H1 (cell line): Measurements from ENCODE around the gene DCP1B. TPM values are rescaled to one million over a fixed set of nuclear protein-coding genes. Genes with fewer than 3 reads are reported as not detected.

Experiments used
- CTCF ChIA-PET: fragments of 300-600 bp; sonication (Branson Sonifier 250); formaldehyde crosslinking; loops from one replicate; lab custom pipeline; 2021; ENCODE audit not compliant: partially characterized antibody; lab: Charles Lee
- POLR2A ChIA-PET: fragments of 300-600 bp; sonication (Branson Sonifier 250); formaldehyde crosslinking; loops from one replicate; lab custom pipeline; 2021; ENCODE audit warnings: inconsistent platforms; ENCODE audit not compliant: partially characterized antibody; lab: Charles Lee
- DNase-seq, 2 experiments: peaks; one replicate each; pipeline versions ENCODE4 v3.0.0 to v3.0.0-alpha.2; 2010 to 2022; ENCODE audit warnings: low spot score in 2 of 2, low read depth in 1 of 2, mixed read lengths in 1 of 2
- FAIRE-seq: peaks from 2 replicates; lab custom pipeline; 2011; peaks lifted over from hg19 to GRCh38; lab: Jason Lieb, UNC
- H2AFZ ChIP-seq: 2 replicates; pipeline ENCODE4 v1.8.1; 2012; ENCODE audit warnings: low read length, inconsistent platforms
- H2AK5ac ChIP-seq: 2 replicates; pipeline ENCODE4 v1.6.1; 2013; ENCODE audit warnings: low read depth, low read length
- H2BK120ac ChIP-seq: replicated peaks from 2 replicates; pipeline ENCODE3; 2013; ENCODE audit warnings: low read depth, low read length, inconsistent platforms
- H2BK12ac ChIP-seq: 2 replicates; pipeline ENCODE4 v1.6.1; 2013; ENCODE audit warnings: low read depth, low read length
- H2BK15ac ChIP-seq: 2 replicates; pipeline ENCODE4 v1.6.1; 2013; ENCODE audit warnings: low read length
- H2BK20ac ChIP-seq: 2 replicates; pipeline ENCODE4 v1.6.1; 2013; ENCODE audit warnings: low read length
- H2BK5ac ChIP-seq: 2 replicates; pipeline ENCODE4 v1.6.1; 2013; ENCODE audit warnings: low read depth, low read length
- H3K14ac ChIP-seq: 2 replicates; pipeline ENCODE4 v1.6.1; 2013; ENCODE audit warnings: inconsistent platforms; ENCODE audit not compliant: insufficient read length
- H3K18ac ChIP-seq: 2 replicates; pipeline ENCODE4 v1.6.1; 2013; ENCODE audit warnings: low read length; ENCODE audit errors: extremely low read depth
- H3K23ac ChIP-seq: 2 replicates; pipeline ENCODE4 v1.6.1; 2013; ENCODE audit warnings: inconsistent platforms; ENCODE audit not compliant: insufficient read length
- H3K23me2 ChIP-seq: 2 replicates; pipeline ENCODE4 v1.6.1; 2013; ENCODE audit warnings: low read depth, low read length
- H3K27ac ChIP-seq: 2 replicates; pipeline ENCODE4 v1.6.1; 2011; ENCODE audit warnings: low read depth, low read length, inconsistent platforms
- H3K27me3 ChIP-seq, 4 experiments: replicated peaks in 1 of 4; 1 replicate in 1 of 4; 2 replicates in 3 of 4; pipeline versions ENCODE4 v1.6.1 to v1.8.1; 2011 to 2013; ENCODE audit warnings: low read length in 3 of 4, mild to moderate bottlenecking in 3 of 4, inconsistent platforms in 2 of 4, mixed read lengths in 2 of 4, moderate library complexity in 1 of 4; ENCODE audit not compliant: control insufficient read depth in 3 of 4, insufficient read depth in 3 of 4; ENCODE audit errors: extremely low read depth in 1 of 4
- H3K36me3 ChIP-seq, 4 experiments: 2 replicates each; pipeline versions ENCODE4 v1.6.1 to v1.8.1; 2011 to 2013; ENCODE audit warnings: mild to moderate bottlenecking in 4 of 4, low read length in 3 of 4, moderate library complexity in 2 of 4, control low read depth in 1 of 4, inconsistent platforms in 1 of 4; ENCODE audit not compliant: insufficient read depth in 4 of 4, control insufficient read depth in 2 of 4
- H3K4ac ChIP-seq: replicated peaks from 2 replicates; pipeline ENCODE3; 2013; ENCODE audit warnings: low read length, low read depth, mixed read lengths, inconsistent platforms; ENCODE audit not compliant: insufficient read length
- H3K4me1 ChIP-seq, 4 experiments: replicated peaks in 1 of 4; 1 replicate in 1 of 4; 2 replicates in 3 of 4; pipeline versions ENCODE4 v1.6.1 to v1.8.1; 2011 to 2013; ENCODE audit warnings: low read length in 3 of 4, inconsistent platforms in 2 of 4, mixed read lengths in 1 of 4; ENCODE audit not compliant: insufficient read depth in 4 of 4, control insufficient read depth in 3 of 4
- H3K4me2 ChIP-seq, 2 experiments: 2 replicates each; pipeline versions ENCODE4 v1.6.1 to v1.8.1; 2011 to 2013; ENCODE audit warnings: low read depth in 2 of 2, low read length in 2 of 2, control low read depth in 1 of 2, inconsistent platforms in 1 of 2, mild to moderate bottlenecking in 1 of 2; ENCODE audit not compliant: insufficient read depth in 1 of 2
- H3K4me3 ChIP-seq, 4 experiments: fragments of 200-600, 300-600 bp in 1 of 4; sonication (generic), shearing (Covaris generic), sonication (Bioruptor Twin) in 1 of 4; 2 replicates each; pipeline versions ENCODE4 v1.5.1 to v1.8.1; 2011 to 2016; ENCODE audit warnings: low read length in 4 of 4, low read depth in 3 of 4, control low read depth in 2 of 4, inconsistent platforms in 2 of 4, mild to moderate bottlenecking in 2 of 4, mixed read lengths in 1 of 4, moderate library complexity in 1 of 4; ENCODE audit not compliant: insufficient read depth in 2 of 4; ENCODE audit errors: extremely low read depth in 1 of 4
- H3K56ac ChIP-seq: replicated peaks from 2 replicates; pipeline ENCODE3; 2013; ENCODE audit warnings: low read depth, mild to moderate bottlenecking, mixed read lengths, low read length, inconsistent platforms; ENCODE audit not compliant: insufficient read length
- H3K79me1 ChIP-seq: 2 replicates; pipeline ENCODE4 v1.6.1; 2013; ENCODE audit warnings: low read depth, low read length, control low read depth
- H3K79me2 ChIP-seq, 2 experiments: 2 replicates each; pipeline versions ENCODE4 v1.6.1 to v1.8.1; 2012 to 2013; ENCODE audit warnings: low read length in 2 of 2, mild to moderate bottlenecking in 2 of 2, inconsistent platforms in 1 of 2; ENCODE audit not compliant: insufficient read depth in 2 of 2, control insufficient read depth in 1 of 2
- H3K9ac ChIP-seq, 4 experiments: replicated peaks in 1 of 4; 1 replicate in 1 of 4; 2 replicates in 3 of 4; pipeline versions ENCODE4 v1.6.1 to v1.8.1; 2011 to 2013; ENCODE audit warnings: low read depth in 3 of 4, low read length in 3 of 4, control low read depth in 2 of 4, mild to moderate bottlenecking in 2 of 4, moderate library complexity in 2 of 4, inconsistent platforms in 1 of 4; ENCODE audit errors: extremely low read depth in 1 of 4
- H3K9me3 ChIP-seq, 2 experiments: 2 replicates each; pipeline versions ENCODE4 v1.6.1 to v1.8.1; 2012 to 2013; ENCODE audit warnings: mild to moderate bottlenecking in 2 of 2, moderate library complexity in 2 of 2, control low read depth in 1 of 2, inconsistent platforms in 1 of 2, low read depth in 1 of 2, low read length in 1 of 2, mixed read lengths in 1 of 2; ENCODE audit not compliant: insufficient read depth in 2 of 2
- H4K20me1 ChIP-seq, 2 experiments: replicated peaks in 1 of 2; 2 replicates each; pipeline versions ENCODE3 to v1.8.1; 2011 to 2013; ENCODE audit warnings: inconsistent platforms in 2 of 2, low read length in 2 of 2, mild to moderate bottlenecking in 1 of 2; ENCODE audit not compliant: insufficient read depth in 2 of 2, control insufficient read depth in 1 of 2
- H4K5ac ChIP-seq: 2 replicates; pipeline ENCODE4 v1.6.1; 2013; ENCODE audit warnings: low read length, low read depth, mixed read lengths, inconsistent platforms; ENCODE audit not compliant: insufficient read length
- H4K8ac ChIP-seq: 2 replicates; pipeline ENCODE4 v1.8.0; 2013; ENCODE audit warnings: mild to moderate bottlenecking, moderate library complexity, low read length, inconsistent platforms; ENCODE audit not compliant: insufficient read depth; ENCODE audit errors: extremely low read depth
- H4K91ac ChIP-seq: replicated peaks from 2 replicates; pipeline ENCODE3; 2013; ENCODE audit warnings: low read length, mixed read lengths, inconsistent platforms; ENCODE audit not compliant: insufficient read length
- BRCA1 ChIP-seq: IDR thresholded peaks from 2 replicates; pipeline ENCODE4 v1.6.1; 2012; ENCODE audit warnings: low read depth, low read length, improper control_type of control experiment
- CREB1 ChIP-seq: IDR thresholded peaks from 2 replicates; pipeline ENCODE4 v1.6.1; 2012; ENCODE audit warnings: inconsistent platforms
- JUN ChIP-seq: IDR thresholded peaks from 2 replicates; pipeline ENCODE4 v1.6.1; 2011; ENCODE audit warnings: low read depth, mild to moderate bottlenecking, improper control_type of control experiment, low read length
- SP4 ChIP-seq: IDR thresholded peaks from 2 replicates; pipeline ENCODE4 v1.6.1; 2012; ENCODE audit warnings: low read length, inconsistent platforms
- SRF ChIP-seq: IDR thresholded peaks from 2 replicates; pipeline ENCODE4 v1.6.1; 2011; ENCODE audit warnings: mild to moderate bottlenecking, low read depth, low read length, moderate library complexity
- WGBS, 2 experiments: shearing (Covaris generic) in 1 of 2; methylation state at CpG; one replicate each; pipeline versions ENCODE4 v1.1.6 to v1.1.7; 2013 to 2015; ENCODE audit warnings: low lambda C conversion rate in 2 of 2, mixed read lengths in 2 of 2, inconsistent platforms in 1 of 2, low coverage in 1 of 2, missing lambda C conversion rate in 1 of 2; ENCODE audit not compliant: insufficient replicate concordance in 2 of 2, insufficient coverage in 1 of 2, insufficient read length in 1 of 2; ENCODE audit errors: extremely low coverage in 1 of 2, missing lambda C conversion rate in 1 of 2; 5-methylcytosine and 5-hydroxymethylcytosine counted together
- polyA plus RNA-seq, 7 experiments: library from polyadenylated mRNA; depleted of rRNA in 3 of 7; stranded (reverse) in 5 of 7; unstranded in 2 of 7; fragments of >200 nt in 5 of 7; fragments of 200-250 nt in 2 of 7; gene quantifications; 1 replicate in 5 of 7; 2 replicates in 1 of 7; 4 replicates in 1 of 7; pipeline versions ENCODE4 v1.2.1 to v1.2.3, GENCODE V29; 2011 to 2013; ENCODE audit warnings: missing spikeins in 2 of 7, mixed read lengths in 2 of 7
- total RNA-seq: library from RNA; stranded (reverse); fragmentation: NEBNext Ultra II Directional; extraction: Animal tissue kit (Norgen Biotek cat#: 25700); gene quantifications from 2 replicates; pipeline ENCODE4 v1.2.1, GENCODE V29; 2021

The DCP1B gene
- total and polyA plus RNA-seq, 2 of the 8 experiments (the other 6 are each of a cell fraction or from before 2014, with no cell fraction given) = 14.8 to 29.0 TPM

GRCh38 chr12:2029851-2030250 is 25.6 kb upstream of the DCP1B start:
- no peak overlapping the region for H4K5ac ChIP-seq
- CTCF ChIA-PET = interaction anchor here (1.1 kb wide), 1 partner anchor 558 kb away, joined by 3 read pairs; no protein-coding TSS in a partner anchor
- H3K27me3 ChIP-seq = peaks cover 0 to 17% (median 11%) of the 10 kb centered on the region in 4 experiments; a peak in 6 of 7 replicates

More at GRCh38 chr12:2029851-2030250, 25.6 kb upstream of the DCP1B start:
- no peaks in the 10 kb centered on the region for H3K9me3 ChIP-seq
- no peak overlapping the region for H2BK20ac ChIP-seq
- no peaks in the 10 kb centered on the region for H3K23me2 ChIP-seq
- no peak overlapping the region for H2BK5ac ChIP-seq
- H3K4me1 ChIP-seq = no peaks in the 10 kb centered on the region
- H3K4me3 ChIP-seq = no peak overlapping the region
- H4K91ac ChIP-seq = no peak overlapping the region
- TF ChIP-seq CREB1 (no peak), SRF (no peak), SP4 (no peak), BRCA1 (no peak), JUN (no peak)
- H3K18ac ChIP-seq = no peak overlapping the region
- no peak overlapping the region for H4K8ac ChIP-seq
- no peaks in the 10 kb centered on the region for H3K36me3 ChIP-seq
- no peak overlapping the region for H3K23ac ChIP-seq
- H3K4ac ChIP-seq = no peak overlapping the region
- no peak overlapping the region for H3K27ac ChIP-seq
- no peak overlapping the region for H2AK5ac ChIP-seq
- H2AFZ ChIP-seq = no peak overlapping the region
- no peak overlapping the region for H3K4me2 ChIP-seq
- 80% methylated on average over 3 of the region's 3 CpGs; no CpG with 5 or more reads in 1 of the 2 experiments for WGBS, 2 experiments
- H3K56ac ChIP-seq = no peak overlapping the region
- DNase-seq (no peak), FAIRE-seq (no peak)
- no peaks in the 10 kb centered on the region for H3K79me2 ChIP-seq
- no peak overlapping the region for H2BK15ac ChIP-seq
- no peak overlapping the region for H3K9ac ChIP-seq
- no peak overlapping the region for H2BK12ac ChIP-seq
- H3K14ac ChIP-seq = no peak overlapping the region
- H3K79me1 ChIP-seq = no peaks in the 10 kb centered on the region
- POLR2A ChIA-PET = no interaction called here
- no peaks in the 10 kb centered on the region for H4K20me1 ChIP-seq
- no peak overlapping the region for H2BK120ac ChIP-seq
